Measurements from ENCODE around the gene MATK.
"Not testable (repeated sequence)": the region's sequence is repeated elsewhere in the genome, so short reads cannot be mapped to it uniquely, and the experiment has no call there.

MATK gene

GRCh38 chr19:3785938-3786824 lies at the start of gene MATK:
Gene MATK (minus strand): TSS chr19:3786381. CDS start chr19:3785135, 1,246 bp downstream.
- no peak for DNase-seq

GRCh38 chr19:3835055-3835435 lies 48.9 kb upstream of the MATK start:
- no peak for DNase-seq

GRCh38 chr19:3834349-3835054 lies 48.3 kb upstream of the MATK start:
- no peak for DNase-seq

DNA sequence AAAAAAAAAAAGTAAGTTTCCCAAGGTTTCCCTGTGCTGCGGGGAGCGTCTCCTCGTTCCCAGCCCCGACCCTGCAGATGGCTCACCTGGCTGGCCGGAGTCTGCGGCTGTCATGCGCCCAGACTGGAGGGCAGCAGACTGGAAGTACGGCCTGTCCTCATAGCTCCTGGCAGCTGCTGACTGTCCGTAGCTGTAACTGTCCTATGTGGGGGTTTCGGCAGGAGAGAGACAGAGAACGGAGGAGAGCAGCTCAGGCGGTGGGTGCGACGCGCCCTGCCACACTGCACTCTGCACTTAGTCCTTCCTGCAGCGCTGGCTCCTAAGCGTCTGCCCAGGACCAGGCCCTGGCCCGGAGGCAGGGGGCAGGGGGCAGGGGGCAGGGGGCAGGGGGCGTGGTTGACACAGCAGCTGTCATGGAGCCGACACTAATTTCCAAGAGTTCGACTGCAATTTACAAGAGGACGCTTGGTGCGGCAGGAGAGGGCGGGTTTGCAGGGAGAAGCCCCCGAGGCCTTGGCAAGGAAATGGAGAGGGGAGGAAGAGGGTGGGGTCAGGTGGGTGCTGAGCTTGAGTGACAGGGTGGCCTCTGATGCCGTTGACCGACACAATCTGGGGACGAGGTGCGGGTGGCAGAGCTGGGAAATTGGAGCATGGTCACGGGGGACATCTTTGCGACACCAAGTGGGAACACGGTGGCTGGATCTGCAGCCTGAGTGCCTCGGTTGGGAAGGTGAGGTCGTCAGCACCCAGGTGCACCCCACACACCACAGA lies 47.6 kb upstream of the MATK start:
- no peak for DNase-seq

- no peak for DNase-seq
Observed at GRCh38 chr19:3832001-3832400, 45.8 kb upstream of the MATK start.

GRCh38 chr19:3831601-3832000 lies 45.4 kb upstream of the MATK start:
- DNase-seq = no peak

GRCh38 chr19:3830621-3831589 lies 44.7 kb upstream of the MATK start:
- DNase-seq = no peak

GRCh38 chr19:3827306-3827705 lies 41.1 kb upstream of the MATK start:
- no peak for DNase-seq

DNA sequence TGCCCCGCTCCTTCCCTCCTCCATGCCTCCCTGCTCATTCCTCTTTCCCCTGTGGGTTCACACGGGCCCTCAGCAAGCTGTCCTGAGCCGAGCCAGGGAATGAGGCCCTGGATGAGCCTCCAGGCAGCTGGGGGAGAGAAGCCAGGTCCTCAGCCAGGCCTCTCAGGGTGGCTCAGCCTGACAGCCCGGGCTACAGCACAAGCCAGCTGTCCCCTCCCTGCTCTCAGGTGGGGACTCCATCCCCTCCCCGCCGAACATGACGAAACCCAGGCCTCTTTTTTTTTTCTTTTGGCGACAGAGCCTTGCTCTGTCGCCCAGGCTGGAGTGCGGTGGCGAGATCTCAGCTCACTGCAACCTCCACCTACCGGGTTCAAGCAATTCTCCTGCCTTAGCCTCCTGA lies 40.0 kb upstream of the MATK start:
- no peak for DNase-seq

DNA sequence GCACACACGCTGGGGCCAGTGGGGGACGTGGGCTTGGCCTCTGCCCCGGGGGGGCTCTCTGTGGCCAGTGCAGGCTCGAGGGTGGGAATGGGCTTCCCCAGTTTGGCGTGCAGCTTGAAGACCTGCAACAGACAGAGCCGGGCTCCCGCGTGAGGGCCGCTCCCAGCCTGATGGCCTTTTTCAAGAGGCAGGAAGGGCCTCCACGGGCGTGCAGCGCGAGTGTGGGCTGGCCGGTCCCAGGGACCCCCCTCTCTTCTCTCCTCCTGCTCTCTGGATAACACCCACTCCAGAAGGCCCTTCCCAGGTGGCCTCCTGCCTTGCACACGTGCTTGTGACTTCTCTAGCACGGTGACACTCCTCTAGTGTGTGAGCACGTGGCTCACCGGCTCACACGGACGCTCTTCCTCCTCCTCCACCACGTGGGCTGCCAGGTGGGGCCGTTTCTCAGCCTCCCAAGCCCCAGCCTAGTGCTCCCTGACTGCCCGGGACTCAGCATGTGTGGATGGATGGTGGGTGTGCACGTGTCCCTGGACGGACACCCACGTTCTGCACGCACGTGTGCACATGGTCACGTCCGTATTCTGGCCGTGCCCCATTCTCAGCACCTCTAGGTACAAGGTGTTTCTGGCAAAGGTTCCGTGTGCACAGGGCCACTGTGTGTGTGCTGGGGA lies 39.2 kb upstream of the MATK start:
- DNase-seq = no peak

DNA sequence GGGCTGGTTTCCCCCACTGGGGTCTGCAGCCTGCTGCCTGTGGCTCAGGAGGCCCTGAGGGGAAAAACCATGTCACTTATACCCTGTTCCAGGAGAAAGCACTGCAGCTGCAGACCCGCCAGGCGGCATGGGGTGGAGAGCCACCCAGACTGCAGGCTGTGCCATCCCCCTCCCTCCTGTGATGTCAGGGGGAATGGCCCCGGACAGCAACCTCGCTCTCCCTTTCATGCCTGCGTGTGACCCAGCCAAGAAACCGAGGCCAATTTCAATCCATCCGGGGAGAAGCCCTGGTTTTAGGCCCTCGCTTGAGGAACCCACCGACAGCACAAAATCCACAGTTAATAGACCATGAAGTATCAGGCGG lies 37.2 kb upstream of the MATK start:
- no peak for DNase-seq

GRCh38 chr19:3822683-3823349 lies 36.6 kb upstream of the MATK start:
- DNase-seq = no peak

DNA sequence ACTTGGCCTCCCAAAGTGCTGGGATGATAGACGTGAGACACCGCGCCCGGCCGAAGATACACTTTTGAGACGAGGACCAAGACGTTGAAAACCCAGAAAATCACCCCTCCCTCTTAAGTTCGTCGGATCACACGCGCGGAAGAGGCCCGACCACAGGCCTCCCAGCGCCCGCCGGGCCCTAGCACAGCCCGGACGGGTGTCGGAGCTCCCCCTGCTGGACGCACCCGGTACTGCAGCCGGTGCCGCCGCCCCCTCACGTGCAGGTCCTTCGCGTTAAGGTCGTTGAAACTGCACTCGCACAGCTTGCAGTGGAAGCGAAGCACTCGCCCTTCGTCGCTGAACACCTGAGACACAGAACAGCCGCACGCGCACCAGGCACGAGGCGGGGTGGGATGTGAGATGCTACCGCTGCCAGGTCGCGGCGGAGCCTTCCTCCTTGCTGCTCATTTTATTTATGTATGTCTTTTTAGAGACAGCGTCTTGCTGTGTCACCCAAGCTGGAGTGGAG lies 35.7 kb upstream of the MATK start:
- DNase-seq = no peak

DNA sequence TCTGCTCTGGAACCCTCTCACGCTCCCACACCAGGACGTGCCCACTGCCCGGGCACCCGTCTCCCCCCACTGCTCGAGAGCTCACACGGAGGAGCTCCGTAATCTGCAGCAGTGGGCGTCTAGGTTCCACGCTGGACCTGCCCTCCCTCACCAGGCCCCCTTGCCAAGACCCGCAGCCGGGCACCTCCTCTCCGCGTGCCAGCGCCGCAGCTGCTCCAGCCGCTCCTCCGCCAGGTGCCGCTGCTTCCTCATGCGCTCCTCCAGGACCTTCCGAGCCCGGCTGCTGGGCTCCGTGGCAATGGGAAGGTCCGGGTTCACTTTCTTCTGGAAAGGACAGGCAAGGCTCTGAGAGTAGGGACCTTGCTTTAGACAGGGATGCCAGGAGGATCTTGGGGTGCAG lies 35.0 kb upstream of the MATK start:
- DNase-seq = no peak

DNA sequence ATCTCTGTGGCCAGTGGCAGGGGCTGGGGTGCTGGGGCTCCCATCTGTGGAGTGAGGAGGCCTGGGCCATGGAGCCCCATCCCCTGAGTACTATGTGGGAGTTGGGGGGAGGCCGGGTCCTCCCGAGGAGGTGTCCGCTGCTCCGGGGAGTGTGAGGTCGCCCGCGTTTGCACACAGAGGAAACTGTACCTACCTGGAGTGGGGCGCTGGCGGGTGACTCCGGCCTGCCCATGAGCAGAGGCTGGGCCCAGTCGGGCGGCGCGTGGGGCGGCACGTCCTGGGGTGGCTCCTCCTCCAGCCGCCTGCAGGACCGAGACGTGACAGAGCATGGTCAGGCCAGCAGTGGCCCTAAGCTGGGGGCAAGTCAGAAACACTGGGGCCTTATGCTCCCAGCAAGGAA lies 33.8 kb upstream of the MATK start:
- DNase-seq = no peak

- no peak for DNase-seq
Observed at GRCh38 chr19:3818918-3819317, 32.7 kb upstream of the MATK start.

- DNase-seq = no peak
Observed at GRCh38 chr19:3818466-3818865, 32.3 kb upstream of the MATK start.

DNA sequence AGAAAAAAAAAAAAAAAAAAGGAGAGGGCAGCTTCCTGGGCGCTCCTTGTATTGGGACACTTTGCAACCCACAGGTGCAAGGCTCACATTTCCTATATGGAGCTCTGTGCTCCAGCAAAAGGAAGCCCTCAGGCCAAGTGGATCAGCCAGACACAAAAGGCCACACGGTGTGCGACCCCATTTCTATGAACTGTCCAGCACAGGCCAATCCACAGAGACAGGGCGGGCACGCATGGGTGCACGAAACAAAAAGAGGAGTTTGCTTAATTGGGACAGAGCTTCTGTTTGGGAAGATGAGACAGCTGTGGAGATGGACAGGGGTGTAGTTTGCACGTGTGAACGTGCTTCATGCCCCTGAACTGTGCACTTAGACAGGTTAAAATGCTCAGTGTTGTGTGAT lies 31.6 kb upstream of the MATK start:
- DNase-seq = no peak

- DNase-seq = no peak
Observed at GRCh38 chr19:3816566-3817218, 30.5 kb upstream of the MATK start.

DNA sequence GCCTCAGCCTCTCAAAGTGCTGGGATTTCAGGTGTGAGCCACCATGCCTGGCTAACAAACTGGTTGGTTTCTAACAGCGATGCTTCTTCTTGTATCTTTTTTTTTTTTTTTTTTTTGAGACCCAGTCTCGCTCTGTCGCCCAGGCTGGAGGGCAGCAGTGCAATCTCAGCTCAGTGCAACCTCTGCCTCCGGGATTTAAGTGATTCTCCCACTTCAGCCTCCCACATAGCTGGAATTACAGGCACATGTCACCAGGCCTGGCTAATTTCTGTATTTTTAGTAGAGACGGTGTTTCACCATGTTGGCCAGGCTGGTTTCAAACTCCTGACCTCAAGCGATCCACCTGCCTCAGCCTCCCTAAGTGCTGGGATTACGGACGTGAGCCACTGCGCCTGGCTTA lies 30.0 kb upstream of the MATK start:
- DNase-seq = not testable (repeated sequence)

DNA sequence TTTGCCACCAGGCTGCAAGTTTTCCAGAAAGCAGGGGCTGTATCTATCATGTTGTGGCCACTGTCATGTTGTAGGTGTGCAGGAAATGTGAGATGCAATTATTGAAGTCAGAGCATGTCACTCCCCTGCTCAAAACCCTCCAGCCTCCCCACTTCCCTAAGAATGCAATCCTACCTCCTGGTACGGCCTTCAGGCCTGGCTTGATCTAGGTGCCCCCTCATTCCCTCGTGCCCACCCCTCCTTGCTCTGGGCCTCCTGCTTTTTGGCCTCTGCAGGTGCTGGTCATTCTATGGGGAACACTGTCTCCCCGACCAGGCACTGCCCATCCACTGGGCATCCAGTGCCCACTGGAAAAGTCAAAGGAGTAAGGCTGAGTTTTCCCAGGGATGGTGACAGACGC lies 28.5 kb upstream of the MATK start:
- no peak for DNase-seq
